Heart left ventricle (tissue), 13 donors: Measurements from ENCODE around the gene SH3GLB1.

Experiments used
- CTCF ChIP-seq, 12 donors: fragments of 200-600 bp; sonication (generic) in 4 of 12; IDR thresholded peaks; one replicate each; pipeline versions ENCODE4 v1.5.0 to v1.8.0; 2018 to 2022; ENCODE audit warnings: antibody characterized with exemption in 12 of 12, mild to moderate bottlenecking in 5 of 12
- POLR2A ChIP-seq, 2 donors: fragments of 450-650 bp; IDR thresholded peaks; one replicate each; pipeline ENCODE4 v1.6.1; 2017; ENCODE audit warnings: antibody characterized with exemption in 2 of 2, mild to moderate bottlenecking in 2 of 2, moderate library complexity in 2 of 2
- donor health status: ischemic (EF 13 %, LVEDD 7.1; RV severe dilation, severe dysfunction).
- donor health status: DM: no; HTN: yes; CAD: no.
- donor health status: DM: no; HTN: no; CAD: no.
- donor health status: ischemic (EF 25% LVEDD 6.9; RV normal size, moderate dysfunction).
- donor health status: ischemic (EF 25% LVEDD 5.7; RV mildly dilated, moderate dysfunction).
- donor health status: ischemic (EF 35%, LVEDD 5.7; RV mildly dilated, moderate dysfunction).
- donor health status: nonischemic (EF 11% LVEDD 7.7; RV severe dilation, severe dysfunction).
- donor health status: DM: yes; HTN: yes; CAD: no.
- donor health status: PGD.
- donor health status: ischemic (EF 29% LVEDD 5.4; RV normal size, mild dysfunction).
- donor health status: nonischemic (EF 23%, LVEDD 6.1; RV moderate dilation, normal function).

- no peak for TF ChIP-seq CTCF (IDR thresholded peaks at IDR 0.05)
- TF ChIP-seq POLR2A (IDR thresholded peaks at IDR 0.05) = no peak
These were observed 10.3 kb downstream of the SH3GLB1 start for GRCh38 chr1:86714561-86715244.
